DMS53 treated with DMSO at 0.1 percent for 48 hours (cell line): Measurements from ENCODE around the gene TXNL1.
"Not testable (repeated sequence)": the region's sequence is repeated elsewhere in the genome, so short reads cannot be mapped to it uniquely, and the experiment has no call there.

Source experiments
- DNase-seq: peaks from one replicate; lab custom pipeline; 2025; ENCODE audit not compliant: unreplicated experiment; lab: John Stamatoyannopoulos, UW

Gene TXNL1

DNA sequence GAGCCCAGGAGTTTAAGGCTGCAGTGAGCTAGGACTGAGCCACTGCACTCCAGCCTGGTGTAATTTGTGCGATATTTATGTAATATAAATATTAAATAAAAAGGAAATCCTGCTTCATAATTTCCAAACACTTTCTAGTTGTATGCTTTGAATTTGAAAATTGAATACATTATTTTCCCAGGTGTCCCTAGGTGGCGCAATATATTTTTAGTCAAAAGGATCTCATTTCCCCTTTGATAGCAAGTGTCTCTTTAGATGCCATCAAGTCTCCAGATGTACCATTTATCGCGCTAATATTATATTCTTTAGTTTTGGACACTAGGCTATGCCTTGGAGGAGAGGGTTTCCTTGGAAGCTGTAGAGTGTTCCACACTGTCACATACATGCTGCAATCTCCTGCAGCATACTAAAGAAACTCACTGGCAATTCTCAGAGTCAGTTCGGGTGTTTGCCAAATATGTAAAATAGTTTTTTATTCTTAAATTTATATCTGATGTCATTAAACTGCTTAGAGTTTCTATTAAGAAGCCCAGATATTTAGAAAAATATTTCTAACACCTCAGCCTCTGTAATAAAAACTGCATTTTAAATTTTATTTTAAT lies 7.1 kb upstream of the TXNL1 start:
- peak; percentile 51 for DNase-seq

DNA sequence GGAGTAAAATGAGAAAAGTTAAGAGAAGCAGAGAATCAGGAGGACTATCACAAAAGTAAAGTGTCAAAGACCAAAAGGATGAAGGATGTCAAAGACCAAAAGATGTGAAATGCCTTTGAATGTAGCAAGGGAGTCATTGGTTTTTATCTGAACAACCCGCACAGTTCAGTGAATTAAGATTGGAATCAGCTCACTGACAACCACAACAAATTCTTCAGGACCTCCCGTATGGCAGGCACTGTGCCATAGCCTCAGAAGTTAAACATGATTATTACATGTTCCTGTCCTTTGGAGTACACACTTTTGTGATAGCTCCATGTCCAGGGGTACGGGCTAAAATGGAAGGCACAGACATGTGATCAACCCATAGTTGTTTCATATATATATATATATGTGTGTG lies 5.0 kb upstream of the TXNL1 start:
- DNase-seq, result no peak

DNA sequence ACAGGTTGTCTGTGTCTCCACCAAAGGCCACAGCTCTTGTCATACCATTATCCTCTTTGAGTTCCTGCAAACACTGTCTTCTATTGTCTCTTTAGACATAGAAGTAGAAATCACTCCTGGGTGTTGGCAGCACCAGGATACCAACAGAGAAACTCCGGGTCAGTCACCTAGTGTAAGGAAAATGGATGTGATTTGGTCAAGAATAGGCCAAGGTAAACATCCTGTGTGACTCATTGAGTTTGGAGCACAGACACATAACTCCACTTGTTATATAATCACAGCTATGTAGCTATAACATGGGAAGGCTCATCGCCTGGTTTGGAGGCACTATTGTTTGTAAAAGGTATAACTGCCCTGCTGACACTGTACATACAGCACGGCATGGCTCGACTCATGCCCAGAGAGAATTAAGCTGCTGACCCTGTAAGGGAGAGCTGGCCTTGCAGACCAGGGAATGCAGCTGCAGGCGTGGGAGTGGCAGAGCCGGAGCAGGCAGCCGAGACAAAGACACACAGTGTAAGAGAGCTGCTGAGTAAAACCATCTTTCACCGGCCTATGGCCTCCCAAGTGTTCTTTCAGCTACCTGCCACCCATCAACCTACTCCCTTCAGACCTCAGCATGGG lies 3.4 kb upstream of the TXNL1 start:
- DNase-seq, result peak; percentile 77

- no peak for DNase-seq
Observed at GRCh38 chr18:56639571-56639970, 1.2 kb upstream of the TXNL1 start.

DNA sequence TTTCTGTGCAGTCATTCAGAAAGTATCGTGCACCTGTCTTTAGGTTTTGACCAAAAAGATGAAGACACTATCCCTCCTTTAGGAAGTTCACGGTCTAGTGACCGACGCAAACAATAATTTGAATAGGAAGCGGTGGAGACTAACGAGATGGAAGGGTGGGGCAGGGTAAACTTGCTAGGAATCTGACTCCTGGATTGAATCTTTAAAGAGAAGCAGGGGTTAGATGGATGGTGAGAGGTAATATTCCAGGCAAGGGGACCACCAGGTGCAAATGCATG lies 651 bp upstream of the TXNL1 start:
- peak; percentile 60 for DNase-seq

DNA sequence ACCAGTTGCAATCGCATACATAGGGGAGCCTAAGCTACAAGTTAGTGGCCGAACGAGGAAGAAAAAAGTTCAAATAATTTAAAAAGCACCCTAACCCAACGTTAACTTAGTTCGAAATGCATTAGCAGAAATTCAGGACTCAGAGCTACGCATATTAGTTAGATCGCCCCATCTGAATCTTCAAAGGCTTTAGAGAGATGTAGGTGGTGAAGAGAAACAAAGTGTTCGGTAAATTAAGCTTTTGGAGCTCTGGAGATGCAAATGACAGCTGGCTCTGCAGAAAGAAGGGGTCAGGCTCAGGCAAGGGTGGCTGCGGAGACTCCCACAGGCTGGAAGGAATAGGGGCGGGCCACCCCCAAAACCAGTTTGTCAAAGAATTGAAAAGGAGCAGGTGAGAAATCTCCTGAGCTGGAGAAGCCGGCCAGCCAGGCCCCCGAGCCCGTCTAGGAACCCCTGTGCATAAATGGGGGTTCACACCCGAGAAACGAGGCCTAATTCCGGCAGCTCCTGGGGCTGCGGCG lies 621 bp downstream of the TXNL1 start:
- DNase-seq, result no peak

DNA sequence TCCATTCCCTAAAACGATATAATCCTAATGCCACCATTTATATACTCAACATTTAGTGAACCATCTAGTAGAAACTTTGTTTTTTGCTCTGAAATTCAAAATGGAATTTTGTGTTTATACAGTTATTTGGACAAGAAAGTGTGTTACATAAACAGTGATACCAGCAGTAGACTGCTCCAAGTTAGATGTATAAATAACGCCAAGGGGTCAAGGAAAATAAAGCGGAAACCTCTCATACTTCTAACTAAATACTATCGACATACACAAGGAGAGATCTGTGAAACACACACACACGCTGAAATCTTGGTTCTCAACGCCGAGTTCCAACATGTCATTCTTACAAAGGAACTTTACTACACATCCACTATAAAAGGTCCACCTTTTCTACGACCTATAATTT lies 1.2 kb downstream of the TXNL1 start:
- DNase-seq, result no peak

- no peak for DNase-seq
Observed at GRCh38 chr18:56635007-56635406, 3.4 kb downstream of the TXNL1 start.

GRCh38 chr18:56632070-56633022 lies 6.0 kb downstream of the TXNL1 start:
- no peak for DNase-seq

- no peak for DNase-seq
Observed at GRCh38 chr18:56627991-56628390, 10.4 kb downstream of the TXNL1 start.

GRCh38 chr18:56615738-56616520 lies 22.5 kb downstream of the TXNL1 start:
- DNase-seq, result no peak

- no peak for DNase-seq
Observed at GRCh38 chr18:56606618-56607017, 31.8 kb downstream of the TXNL1 start.

- no peak for DNase-seq
Observed at GRCh38 chr18:56598422-56598821, 40.0 kb downstream of the TXNL1 start.

GRCh38 chr18:56593906-56594305 lies 44.5 kb downstream of the TXNL1 start:
- no peak for DNase-seq

GRCh38 chr18:56580026-56580425 lies 58.4 kb downstream of the TXNL1 start:
- no peak for DNase-seq

GRCh38 chr18:56579451-56579850 lies 58.9 kb downstream of the TXNL1 start:
- no peak for DNase-seq

- no peak for DNase-seq
Observed at GRCh38 chr18:56576826-56577573, 61.4 kb downstream of the TXNL1 start.

DNA sequence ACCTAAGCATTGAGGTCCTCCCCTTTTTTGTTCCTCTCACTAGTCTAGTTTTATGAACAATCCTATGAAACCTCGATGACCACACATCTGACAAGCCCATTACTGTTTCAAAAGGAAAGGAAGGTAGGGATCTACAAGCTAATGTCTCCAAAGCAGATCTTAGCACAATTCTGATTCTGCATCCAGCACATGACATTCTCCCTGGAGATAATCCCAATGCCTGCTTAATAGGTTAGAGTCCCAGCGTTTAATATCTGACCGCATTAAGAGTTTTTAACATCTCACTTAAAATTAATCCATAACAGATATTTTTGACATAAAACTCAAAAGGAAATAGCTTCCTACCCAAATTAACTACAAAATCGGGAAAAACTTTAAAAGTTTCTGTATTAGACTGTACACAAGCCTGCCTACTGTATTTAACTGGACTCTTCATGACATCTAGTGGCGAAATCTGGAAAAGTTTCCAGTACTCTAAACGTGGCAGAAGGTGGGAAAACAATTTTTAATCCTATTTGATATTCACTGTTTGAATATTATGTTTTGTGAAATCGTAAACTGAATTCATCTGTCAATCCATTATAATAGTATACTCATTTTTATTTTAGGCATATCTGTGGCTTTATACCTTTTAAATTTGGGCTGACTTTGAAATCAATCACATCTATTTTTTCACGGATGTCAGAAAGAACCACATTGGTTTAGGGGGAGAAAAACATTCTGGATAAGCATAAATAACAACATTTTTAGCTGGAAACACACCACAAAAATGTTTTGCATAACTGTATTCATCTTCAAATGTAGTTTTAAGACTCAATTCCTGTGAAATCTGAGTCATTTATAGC lies 62.4 kb downstream of the TXNL1 start:
- DNase-seq, result peak; percentile 64

GRCh38 chr18:56574861-56575260 lies 63.5 kb downstream of the TXNL1 start:
- DNase-seq, result no peak

- DNase-seq, result not testable (repeated sequence)
Observed at GRCh38 chr18:56572267-56572666, 66.1 kb downstream of the TXNL1 start.
